Measurements from ENCODE around the gene TUBB6.

TUBB6 gene

DNA sequence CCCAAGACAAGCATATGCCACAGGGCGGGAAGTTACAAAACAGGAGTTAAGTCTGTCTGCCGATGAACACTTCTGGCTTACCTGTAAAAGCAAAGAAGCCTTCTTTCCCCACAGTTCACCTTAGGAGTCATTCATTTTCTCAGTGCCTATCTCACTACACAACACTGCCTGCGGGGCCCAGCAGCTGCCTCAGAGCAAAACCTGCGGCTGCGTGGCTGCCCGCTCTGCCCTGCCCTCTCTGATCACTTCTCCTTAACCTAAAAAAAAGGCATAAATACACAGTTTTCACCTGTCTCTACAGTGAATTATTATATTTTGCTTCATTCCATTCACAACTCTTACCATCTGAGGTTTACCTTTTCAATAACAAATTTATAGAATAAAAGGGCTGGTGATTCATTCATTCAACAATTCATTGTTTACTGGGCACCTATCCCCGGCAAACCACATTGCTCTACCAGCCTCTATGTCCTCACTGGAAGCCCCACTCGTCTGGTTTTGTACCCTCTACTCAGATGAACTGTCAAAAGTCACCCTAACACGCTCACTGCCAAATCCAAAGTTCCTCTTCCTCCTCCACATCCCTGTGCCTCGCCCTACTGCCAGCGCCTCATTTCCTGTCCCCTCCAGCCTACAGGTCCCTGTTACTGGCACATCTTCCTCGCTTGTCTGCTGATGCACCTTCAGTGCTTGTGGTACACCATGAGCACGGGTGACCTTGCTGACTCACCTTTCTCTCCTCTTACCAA is 37.6 kb downstream of the TUBB6 start:
- no peak for FAIRE-seq

DNA sequence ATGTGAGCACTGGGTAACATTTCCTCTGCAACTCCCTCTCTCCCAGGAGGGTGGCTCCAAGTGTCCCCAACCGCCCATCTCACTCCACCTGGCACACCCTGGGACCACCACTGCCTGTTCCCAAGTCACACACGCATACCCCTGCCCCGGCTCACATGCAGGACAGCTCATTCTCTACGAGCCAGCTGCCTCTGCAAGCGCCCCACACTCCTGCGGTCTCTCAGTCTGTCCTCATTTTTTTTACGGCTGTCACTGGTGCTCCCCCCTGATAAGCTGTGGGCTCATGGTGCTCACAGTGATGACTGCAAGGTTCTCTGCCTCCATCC is 38.2 kb downstream of the TUBB6 start:
- FAIRE-seq, result no peak

DNA sequence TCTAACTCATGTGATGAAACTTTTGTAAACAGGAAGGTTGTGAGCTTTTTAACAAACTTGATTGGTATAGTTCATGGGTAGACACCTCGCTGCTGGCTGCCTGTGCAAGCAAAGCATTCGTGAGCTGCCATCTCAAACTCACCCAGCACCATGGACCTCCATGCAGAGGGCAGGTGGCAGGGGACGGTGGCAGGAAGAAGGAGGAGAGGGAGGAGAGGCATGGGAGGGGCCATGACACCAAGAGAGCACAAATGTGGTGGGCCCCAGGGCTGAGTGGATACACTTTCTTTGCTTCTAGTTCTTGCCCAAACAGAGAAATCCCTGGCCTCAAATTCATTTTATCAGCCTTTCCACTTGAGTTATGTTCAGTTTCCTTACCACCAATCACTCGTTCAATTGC is 39.9 kb downstream of the TUBB6 start:
- no peak for FAIRE-seq

DNA sequence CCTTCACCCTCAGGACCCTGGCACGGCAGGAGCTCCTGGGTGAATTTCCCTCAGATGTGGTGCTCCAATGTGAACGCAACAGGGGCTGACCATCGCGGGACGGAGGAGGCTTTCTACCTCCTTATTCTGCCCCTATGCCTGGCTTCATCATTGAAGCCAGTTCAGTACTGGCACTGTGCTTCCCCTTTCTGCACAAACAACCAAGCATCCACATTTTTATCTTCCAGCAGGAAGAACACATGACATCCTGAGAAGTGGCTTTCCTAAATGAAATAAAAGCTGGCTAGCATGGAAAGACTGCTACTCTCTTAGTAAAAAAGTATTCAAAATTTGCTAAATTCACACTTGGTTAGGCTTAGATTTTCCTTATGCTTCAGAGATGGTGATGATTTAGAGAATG is 44.1 kb downstream of the TUBB6 start:
- FAIRE-seq, result no peak

DNA sequence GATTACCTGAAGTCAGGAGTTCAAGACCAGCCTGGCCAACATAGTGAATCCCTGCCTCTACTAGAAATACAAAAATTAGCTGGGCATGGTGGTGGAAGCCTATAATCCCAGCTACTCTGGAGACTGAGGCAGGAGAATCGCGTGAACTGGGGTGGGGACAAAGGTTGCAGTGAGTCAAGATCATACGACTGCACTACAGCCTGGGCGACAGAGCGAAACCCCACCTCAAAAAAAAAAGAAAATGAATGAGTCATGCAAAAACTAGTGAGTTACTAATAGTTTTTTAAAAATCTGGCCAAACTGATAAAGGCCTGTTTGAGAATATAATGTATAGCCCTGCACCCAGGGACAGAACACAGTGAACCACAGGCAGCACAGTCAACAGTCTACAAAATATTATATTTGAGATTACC is 51.5 kb downstream of the TUBB6 start:
- FAIRE-seq, result no peak

DNA sequence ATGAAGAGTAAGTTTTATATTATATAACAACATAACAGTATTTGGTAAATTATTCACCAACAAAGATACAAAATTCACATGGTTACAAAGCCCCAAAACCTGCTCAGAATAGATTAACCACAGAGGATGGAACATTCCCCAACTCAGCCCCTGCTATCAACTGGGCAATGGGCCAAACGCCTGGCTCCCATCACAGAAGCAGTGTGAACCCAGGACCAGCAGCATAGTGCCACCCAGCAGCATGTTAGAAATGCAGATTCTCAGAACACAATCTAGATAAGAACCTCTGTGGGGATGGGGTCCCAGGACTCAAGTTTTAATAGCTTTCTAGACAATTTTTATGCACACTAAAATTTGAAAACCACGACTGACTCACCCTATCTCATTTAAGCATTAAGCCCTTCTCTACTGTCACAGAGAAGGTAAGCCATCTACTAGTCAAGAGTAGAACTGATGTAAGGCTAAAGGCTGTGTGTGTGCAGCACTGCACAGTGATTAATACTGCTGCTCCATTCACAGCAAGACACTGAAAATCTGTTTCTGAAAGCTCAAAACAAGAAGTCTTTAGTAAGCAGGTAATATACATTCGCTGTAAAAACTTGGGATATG is 53.8 kb downstream of the TUBB6 start:
- FAIRE-seq, result no peak

DNA sequence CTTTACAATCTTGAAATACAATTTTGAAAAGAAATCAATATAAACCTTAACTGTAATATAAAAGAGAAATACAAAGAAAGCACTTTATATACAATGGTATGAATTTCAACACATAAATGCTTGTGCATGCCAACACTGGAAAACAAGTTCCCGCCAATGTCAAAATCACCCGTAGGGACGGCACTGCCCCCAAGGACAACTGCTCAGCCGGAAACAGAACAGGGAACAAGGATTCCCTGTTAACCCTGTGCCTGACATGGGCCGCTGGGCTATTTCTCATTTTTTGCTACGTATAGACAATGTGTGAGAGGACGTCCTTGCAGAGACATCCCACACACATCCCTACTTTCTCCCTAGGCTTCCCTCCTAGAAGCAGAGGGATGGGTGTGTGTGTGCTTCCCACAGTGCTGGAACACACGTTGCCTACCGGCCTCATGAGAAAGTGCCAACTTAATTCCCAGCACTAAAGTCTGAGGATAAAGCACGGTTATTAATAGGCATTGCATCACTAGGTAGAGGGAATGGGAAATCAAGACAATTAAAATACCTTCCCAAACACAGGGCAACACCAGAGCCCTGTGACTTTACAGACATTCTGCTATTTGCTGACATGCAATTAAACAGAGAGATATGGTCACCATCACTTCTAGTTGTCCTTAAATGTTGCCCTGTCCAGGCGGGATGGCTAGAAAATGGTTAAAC is 54.6 kb downstream of the TUBB6 start:
- no peak for FAIRE-seq

DNA sequence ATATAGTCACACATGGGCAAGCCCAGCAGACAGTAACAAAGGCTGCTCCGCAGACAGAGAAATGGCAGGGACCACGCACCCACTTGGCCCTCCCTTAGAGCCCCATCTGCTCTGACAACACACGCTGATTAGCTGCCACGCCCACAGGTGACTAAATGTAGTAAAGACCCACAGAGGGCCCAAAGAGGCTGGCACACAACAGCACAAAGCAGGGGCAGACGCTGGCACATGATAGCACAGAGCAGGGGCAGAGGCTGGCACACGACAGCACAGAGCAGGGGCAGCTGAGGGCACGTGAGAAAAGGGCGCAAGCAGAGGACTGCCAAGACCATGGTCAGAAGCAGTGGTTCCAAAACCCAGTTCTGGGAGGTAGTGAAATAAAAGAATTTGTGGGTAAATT is 58.3 kb downstream of the TUBB6 start:
- no peak for FAIRE-seq

DNA sequence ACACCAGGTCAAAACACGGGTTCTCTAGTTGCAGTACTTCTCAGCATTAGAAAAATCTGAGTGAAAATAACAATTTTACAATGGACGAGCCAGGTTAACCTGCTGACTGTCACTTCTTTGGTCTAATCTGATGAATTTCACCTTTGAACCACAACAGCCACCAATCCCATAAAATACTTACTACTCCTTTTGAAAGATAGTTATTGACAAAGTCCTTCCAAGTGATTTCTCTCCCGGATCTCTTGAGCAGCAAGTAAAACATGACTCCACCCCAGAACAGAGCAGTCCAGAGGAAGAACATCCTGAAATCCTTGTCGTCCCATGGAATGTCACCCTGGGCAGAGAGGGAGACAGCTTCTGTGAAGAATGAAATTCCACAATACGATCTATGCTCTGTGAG is 58.7 kb downstream of the TUBB6 start:
- no peak for FAIRE-seq

DNA sequence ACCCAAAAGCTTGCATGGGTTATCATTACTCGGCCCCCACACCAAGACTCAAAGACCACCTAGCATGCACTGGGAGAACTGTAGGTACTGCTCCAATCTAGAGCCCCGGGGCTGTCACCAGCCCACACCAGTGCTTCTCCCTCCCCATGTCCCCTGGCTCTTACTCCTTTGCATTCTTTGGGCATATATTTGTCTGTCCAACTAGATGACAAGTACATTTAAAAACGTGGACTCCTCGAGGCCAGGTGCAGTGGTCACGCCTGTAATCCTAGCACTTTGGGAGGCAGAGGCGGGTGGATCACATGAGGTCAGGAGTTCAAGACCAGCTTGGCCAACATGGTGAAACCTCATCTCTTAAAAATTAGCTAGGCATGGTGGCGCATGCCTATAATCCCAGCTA is 61.2 kb downstream of the TUBB6 start:
- FAIRE-seq, result no peak

DNA sequence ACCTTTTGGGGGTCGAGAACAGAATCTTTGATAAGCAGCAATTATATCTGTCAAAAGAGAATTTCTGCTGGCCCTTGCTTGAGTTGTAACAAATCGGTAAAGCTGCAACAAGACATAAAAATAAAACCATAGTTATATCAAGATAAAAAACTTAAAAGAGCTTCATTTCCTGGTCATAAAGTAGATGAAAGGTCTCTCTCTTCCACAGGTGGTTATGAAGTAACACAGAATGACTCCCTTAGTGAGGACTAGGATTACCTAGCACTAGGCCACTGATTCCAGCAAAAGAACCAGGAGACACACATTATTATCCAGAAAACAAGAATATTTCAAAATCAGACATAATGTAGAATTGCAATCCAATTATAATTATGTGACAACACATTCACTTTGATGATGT is 63.5 kb downstream of the TUBB6 start:
- no peak for FAIRE-seq

DNA sequence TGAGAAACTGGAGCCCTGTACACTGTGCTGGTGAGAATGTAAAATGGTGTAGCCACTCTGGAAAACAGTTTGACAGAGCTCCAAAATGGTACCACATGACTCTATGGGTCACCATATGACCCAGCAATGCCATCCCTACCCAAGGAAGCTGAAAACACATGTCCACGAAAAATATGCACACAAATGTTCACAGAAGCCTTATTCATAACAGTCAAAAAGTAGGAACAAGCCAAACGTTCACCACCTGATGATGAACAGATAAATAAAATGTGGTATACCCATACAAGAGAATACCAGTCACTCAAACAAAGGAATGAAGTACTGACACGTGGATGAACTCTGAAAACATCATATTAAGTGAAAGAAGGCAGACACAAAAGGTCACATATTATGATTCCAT is 64.4 kb downstream of the TUBB6 start:
- FAIRE-seq, result no peak

DNA sequence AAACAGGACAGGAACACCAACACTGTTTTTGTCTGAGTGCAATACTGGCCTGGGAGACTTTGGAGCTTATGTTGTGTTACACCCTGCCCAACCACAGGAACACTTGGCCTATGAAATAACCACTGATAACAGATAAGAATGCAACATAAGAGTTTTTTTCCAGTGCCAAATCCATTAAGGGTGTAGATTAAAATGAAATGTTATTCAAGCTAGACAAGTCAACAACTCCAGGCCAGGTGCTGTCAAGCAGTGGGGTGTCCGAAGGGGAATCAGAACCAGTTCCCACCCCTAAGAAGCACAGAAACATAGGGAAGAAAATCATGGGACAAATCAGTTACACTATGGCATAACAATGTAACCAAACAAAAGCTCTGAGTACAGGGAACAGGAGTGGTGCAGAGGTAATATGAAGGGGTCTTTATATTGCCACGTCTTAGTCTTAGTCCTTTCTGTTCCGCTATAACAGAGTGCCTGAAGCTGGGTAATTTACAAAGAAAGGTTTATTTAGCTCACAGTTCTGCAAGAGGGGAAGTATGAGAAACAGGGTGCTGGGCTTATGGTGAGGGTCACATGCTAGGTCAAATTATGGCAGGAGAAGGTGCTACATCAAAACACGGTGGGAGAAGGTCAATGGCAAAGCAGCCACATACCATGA is 65.2 kb downstream of the TUBB6 start:
- no peak for FAIRE-seq

DNA sequence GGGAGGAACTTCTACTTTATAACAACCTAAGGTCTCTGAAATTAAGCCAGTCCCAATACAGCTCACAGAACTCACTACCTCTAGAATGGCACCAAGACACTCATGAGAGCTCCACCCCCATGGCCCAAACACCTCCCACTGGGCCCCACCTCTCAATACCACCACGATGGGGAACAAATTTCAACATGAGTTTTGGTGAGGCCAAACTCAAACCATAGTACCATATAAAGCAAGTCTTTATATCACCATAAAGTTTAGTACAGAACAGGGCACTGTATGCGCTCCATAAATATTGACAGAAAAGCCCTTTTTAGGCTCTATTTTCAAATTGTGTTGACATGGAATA is 65.7 kb downstream of the TUBB6 start:
- no peak for FAIRE-seq

DNA sequence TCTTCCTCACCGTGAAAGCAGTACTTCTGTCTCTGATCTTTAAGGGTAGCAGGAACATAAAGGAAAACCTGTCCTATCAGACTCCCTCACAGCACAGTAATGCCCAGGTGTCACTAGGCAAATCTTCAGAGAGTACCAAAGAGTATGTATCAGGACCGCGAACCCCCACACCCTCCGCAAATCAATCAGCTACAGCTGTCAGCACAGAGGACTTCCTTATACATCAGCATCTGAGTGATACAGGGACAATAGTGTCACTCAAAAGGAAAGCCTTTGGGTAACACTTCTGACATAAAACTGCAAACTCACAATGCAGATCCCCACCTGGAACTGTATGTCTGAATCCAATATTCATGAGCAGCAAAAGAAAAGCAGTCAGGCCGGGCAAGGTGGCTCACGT is 66.4 kb downstream of the TUBB6 start:
- FAIRE-seq, result no peak

All from TTC549 (cell line).